Muscle of leg (tissue), 11 donors: Measurements from ENCODE around the gene IL1B. TPM values are rescaled to one million over a fixed set of nuclear protein-coding genes. Genes with fewer than 3 reads are reported as not detected.
A peak's percentile ranks its signal among the peaks of the same experiment; 100 is the strongest.
"Not testable (repeated sequence)": the region's sequence is repeated elsewhere in the genome, so short reads cannot be mapped to it uniquely, and the experiment has no call there.

ENCODE experiments used
- DNase-seq: peaks from one replicate; pipeline ENCODE4 v3.0.0; 2013
- H3K27ac ChIP-seq: one replicate; pipeline ENCODE4 v1.5.1; 2013; ENCODE audit warnings: mild to moderate bottlenecking, low read length, control low read depth
- H3K27me3 ChIP-seq: one replicate; pipeline ENCODE4 v1.6.1; 2013; ENCODE audit warnings: low read length; ENCODE audit not compliant: control insufficient read depth, insufficient read depth
- H3K36me3 ChIP-seq: one replicate; pipeline ENCODE4 v1.6.1; 2013; ENCODE audit warnings: low read length; ENCODE audit not compliant: control insufficient read depth, insufficient read depth
- H3K4me1 ChIP-seq: one replicate; pipeline ENCODE4 v1.6.1; 2013; ENCODE audit warnings: low read length; ENCODE audit not compliant: control insufficient read depth, insufficient read depth
- H3K4me3 ChIP-seq: one replicate; pipeline ENCODE4 v1.5.1; 2013; ENCODE audit warnings: low read length, control low read depth
- H3K9me3 ChIP-seq: replicated peaks from 2 replicates; pipeline ENCODE4 v1.6.1; 2013; ENCODE audit warnings: low read depth, low read length; ENCODE audit not compliant: control insufficient read depth
- WGBS: methylation state at CpG from one replicate; pipeline ENCODE4 v1.1.5; 2013; ENCODE audit warnings: missing lambda C conversion rate; ENCODE audit not compliant: insufficient coverage; 5-methylcytosine and 5-hydroxymethylcytosine counted together
- polyA plus RNA-seq, 8 donors: library from polyadenylated mRNA; unstranded; fragments of 120-200 nt; gene quantifications; one replicate each; pipeline versions ENCODE4 v1.2.1 to v1.2.3, GENCODE V29; 2013; ENCODE audit warnings: inconsistent platforms in 1 of 8, low replicate concordance in 1 of 8; ENCODE audit not compliant: insufficient read length in 8 of 8, insufficient read depth in 1 of 8
- total RNA-seq: library from RNA; stranded (reverse); fragments of 120-200 nt; gene quantifications from one replicate; pipeline ENCODE4 v1.2.4, GENCODE V29; 2013

Gene IL1B
- total and polyA plus RNA-seq, 9 donors: 0.18 to 6.1 (median 0.51) TPM; not detected in 1

DNA sequence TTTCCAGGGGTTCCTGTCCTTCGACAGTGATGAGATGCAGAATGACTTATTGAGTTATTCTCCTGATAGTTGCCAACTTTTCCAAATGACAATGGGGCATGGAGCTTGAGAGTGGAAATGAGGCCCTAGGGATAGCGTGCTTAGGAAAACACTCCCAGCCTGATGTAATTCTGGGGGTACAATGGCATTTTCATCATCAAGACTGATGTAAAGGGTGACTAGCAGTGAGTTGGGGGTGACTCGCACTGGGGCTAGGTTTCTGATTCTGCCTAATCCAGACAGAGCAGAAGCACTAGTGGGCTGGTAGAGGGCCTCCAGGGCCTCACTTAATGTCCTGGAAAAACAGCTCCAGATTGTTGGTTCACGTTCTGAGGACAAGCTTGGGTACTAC lies 40.4 kb upstream of the IL1B start:
- H3K36me3 ChIP-seq: no peaks in the 10 kb centered on the region
- H3K4me3 ChIP-seq: no peak overlapping the region
- no peak for DNase-seq
- WGBS: 82% methylated on average over 2 of the region's 4 CpGs
- no peaks in the 10 kb centered on the region for H3K9me3 ChIP-seq
- H3K27ac ChIP-seq: no peak overlapping the region
- no peaks in the 10 kb centered on the region for H3K27me3 ChIP-seq
- H3K4me1 ChIP-seq: no peaks in the 10 kb centered on the region

DNA sequence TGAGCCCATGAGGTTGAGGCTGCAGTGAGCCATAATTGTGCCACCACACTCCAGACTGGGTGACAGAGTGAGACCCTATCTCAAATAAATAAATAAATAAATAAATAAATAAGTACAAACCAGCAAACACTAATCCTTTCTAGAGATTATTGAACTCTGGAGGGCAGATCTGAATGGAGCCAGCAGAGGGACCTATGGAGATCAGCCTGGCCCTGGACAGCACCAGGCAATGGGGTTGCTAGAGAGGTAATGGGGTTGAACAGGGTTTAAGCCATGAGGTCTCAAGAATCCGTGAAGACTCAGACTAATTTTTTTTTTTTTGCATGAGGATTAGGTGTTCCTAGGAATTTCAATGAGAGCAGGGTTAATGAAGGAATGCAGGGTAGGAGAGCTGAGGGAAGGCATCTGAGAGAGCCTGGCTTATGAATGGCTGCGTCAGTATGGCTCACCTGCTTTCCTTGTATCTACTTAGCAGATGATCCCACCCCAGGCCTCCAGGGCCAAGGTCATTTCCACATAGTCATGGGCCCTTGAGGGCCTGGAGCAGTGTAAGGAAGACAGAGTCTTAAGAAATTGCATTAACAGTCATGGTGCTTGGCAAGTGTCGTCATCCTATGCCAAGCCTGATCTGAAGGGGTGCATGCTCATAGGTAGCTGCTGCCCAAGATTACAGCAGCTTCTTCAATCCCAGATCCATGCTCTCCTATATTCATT lies 39.8 kb upstream of the IL1B start:
- WGBS: 67% methylated on average over 1 of the region's 3 CpGs
- no peak for DNase-seq
- no peaks in the 10 kb centered on the region for H3K27me3 ChIP-seq
- H3K36me3 ChIP-seq: no peaks in the 10 kb centered on the region
- no peak overlapping the region for H3K27ac ChIP-seq
- no peaks in the 10 kb centered on the region for H3K9me3 ChIP-seq
- no peak overlapping the region for H3K4me3 ChIP-seq
- H3K4me1 ChIP-seq: no peaks in the 10 kb centered on the region

DNA sequence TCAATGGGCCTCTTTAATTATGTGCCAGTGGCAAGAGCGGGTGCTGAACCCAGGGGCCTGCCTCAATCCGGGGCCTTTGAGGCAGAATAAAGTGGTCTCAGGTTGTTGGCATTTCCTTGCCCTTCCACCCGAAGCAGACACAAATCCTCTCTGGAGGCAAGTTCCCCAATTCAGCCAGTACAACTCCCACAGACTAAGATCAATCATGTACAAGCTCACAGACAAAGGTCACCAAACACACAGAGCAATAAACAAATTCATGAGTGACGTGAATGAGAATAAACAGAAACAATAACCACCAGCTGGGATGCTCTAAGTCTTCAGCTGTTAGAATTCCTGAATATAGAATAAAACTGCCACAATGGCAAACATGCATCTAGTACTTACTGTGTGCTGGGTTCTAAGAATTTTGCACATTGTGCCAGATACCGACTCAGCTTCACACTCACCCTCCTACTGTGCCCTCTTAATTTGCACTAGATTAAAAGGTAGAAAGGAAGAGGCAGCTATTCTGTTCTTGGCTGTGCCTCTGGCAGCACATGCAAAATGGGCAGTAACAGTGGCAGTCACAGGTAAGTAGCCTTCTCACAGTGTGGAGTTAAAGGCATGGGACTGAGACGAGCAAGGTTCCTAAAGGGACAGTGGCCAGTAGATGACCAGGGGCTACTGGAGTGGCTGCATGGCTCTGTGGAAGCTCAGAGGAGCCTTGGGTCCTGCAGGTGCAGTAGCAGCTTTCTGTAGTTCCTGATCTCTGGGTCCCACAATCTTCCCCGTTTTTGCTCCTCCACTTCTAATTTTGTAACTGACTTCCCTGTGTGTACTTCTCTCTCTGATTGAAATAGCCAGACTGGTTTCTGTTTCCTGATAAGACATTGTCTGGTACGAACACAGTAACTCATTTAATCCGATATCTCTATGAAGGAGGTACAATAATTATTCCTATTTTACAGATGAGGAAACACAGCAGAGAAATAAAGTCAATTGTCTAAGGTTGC lies 34.6 kb upstream of the IL1B start:
- WGBS: 35% methylated on average over 4 of the region's 9 CpGs
- no peaks in the 10 kb centered on the region for H3K9me3 ChIP-seq
- H3K36me3 ChIP-seq: no peaks in the 10 kb centered on the region
- peaks cover 2% of the 10 kb centered on the region for H3K4me1 ChIP-seq
- no peaks in the 10 kb centered on the region for H3K27me3 ChIP-seq
- no peak overlapping the region for H3K27ac ChIP-seq
- no peak for DNase-seq
- no peak overlapping the region for H3K4me3 ChIP-seq

DNA sequence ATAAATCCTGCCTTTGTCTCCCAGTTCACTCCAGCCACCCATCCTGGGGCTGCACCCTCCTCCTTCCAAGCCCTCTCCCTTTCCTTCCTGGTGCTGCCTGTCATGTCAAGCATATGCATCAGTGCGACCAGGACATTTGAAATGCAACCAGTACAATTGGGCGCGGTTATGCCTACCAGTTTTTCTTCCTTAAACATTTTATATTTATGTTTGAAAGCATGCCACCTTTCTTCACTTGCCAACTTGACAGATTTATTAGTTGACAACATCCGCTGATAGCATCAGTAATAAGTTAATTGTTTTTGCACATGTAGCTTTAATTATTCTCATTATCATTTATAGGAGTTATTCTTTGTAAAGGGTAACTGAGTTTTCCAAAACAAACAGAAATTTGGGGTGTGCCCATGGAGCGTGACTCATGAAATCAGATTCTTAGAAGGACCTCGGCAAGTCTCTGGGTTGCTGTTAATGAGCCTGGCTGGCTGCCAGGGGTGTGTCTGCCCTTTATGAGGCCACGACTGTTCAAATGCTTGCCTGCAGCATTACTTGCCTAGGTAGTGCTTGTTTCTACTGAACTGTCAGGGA lies 32.8 kb upstream of the IL1B start:
- no peaks in the 10 kb centered on the region for H3K36me3 ChIP-seq
- H3K27ac ChIP-seq: no peak overlapping the region
- peaks cover 2% of the 10 kb centered on the region for H3K4me1 ChIP-seq
- WGBS: 80% methylated on average over 1 of the region's 7 CpGs
- DNase-seq: peak; percentile 50
- no peak overlapping the region for H3K4me3 ChIP-seq
- no peaks in the 10 kb centered on the region for H3K27me3 ChIP-seq
- H3K9me3 ChIP-seq: peaks cover 3% of the 10 kb centered on the region

DNA sequence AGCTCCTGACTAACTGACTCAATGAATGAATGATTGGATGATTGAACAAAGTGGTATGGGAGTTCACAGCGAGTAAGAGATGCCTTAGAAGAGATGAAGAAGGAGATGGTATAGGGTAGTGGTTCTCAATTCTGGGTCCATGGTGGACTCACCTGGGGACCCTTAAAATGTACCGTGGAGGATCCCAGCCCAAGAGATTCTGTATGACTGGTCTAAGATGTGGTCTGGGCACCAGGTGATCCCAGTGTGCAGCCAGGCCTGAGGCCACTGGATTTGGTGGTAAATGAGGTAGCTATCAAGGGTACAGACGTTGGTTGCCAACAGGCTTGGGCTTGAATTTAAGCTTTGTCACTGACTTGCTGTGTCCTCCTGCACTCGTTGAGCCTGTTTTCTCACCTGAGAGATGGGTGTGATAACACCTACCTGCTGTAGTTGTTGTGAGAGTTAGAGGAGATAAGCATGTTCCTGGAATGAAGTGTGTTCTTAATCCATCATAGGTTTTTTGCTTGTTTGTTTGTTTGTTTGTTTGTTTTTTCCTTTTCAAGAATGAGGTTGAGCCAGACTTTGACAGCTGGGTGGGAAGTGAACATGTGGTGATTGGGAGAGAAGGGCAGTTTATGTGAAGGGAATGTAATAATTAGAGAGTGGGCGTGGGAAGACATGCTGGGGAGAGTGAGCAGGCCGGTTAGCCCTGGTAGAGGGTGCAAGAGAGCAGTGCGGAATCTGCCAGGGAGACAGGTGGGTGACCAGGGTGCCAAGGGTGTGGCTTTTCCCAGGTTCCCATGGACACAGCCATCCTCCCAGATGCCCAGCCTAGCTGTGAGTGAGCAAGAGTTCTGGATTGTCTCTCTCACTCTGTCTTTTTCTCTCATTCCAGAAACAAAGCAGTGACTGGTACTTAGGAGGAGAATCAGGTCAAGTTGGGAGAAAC lies 31.4 kb upstream of the IL1B start:
- Histone ChIP-seq H3K9me3 (peaks cover 10% of the 10 kb centered on the region), H3K27me3 (no peaks in the 10 kb centered on the region), H3K27ac (no peak overlapping the region), H3K4me1 (peaks cover 2% of the 10 kb centered on the region), H3K36me3 (no peaks in the 10 kb centered on the region), H3K4me3 (no peak overlapping the region)
- DNase-seq: no peak
- WGBS: 64% methylated on average over 6 of the region's 7 CpGs

DNA sequence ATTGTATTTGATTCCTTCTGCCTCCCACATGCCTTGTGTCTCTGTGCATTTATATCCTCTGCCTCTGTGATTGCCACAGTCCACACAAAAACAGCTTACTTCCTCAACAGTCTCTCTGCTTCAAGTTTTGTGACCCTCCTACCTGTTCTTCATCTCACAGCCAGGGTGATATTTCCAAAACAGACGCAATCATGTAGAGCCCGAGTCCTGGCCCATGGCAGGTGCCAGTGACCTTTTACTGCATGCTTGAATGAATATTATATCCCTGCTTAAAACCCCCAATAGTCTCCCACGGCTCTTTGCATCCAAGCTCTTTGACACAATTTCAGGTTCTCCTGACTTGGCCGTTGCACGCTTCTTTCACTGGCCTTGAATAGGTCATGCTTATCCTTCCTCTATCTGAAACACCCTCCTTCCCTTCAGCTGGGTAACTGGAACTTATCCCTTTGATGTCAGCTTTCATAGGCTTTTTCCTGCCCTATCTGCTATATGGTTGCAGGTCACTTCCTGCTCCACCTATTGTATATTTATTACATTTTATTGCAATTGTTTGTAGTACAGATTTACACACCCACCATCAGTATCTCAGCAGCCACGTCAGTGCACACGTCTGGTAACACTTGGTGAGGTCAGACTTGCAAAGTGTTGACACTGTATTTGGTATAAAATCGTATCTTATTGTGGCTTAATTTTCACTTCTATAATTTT lies 29.7 kb upstream of the IL1B start:
- DNase-seq: no peak
- Histone ChIP-seq H3K9me3 (peaks cover 16% of the 10 kb centered on the region), H3K27ac (no peak overlapping the region), H3K27me3 (no peaks in the 10 kb centered on the region), H3K36me3 (no peaks in the 10 kb centered on the region), H3K4me3 (no peak overlapping the region), H3K4me1 (peaks cover 2% of the 10 kb centered on the region)
- 91% methylated on average over 5 of the region's 8 CpGs for WGBS

DNA sequence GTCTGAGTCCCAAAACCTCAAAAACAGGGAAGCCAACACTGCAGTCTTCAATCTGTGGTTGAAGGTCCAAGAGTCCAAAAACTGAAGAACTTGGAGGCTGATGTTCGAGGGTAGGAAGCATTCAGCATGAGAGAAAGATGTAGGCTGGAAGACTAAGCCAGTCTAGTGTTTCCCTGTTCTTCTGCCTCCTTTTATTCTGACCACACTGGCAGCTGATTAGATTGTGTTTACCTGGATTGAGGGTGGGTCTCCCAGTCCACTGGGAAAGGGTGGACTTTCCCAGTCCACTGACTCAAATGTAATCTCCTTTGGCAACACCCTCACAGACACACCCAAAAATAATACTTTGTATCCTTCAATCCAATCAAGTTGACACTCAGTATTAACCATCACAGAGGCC lies 27.5 kb upstream of the IL1B start:
- no peaks in the 10 kb centered on the region for H3K36me3 ChIP-seq
- no peaks in the 10 kb centered on the region for H3K4me1 ChIP-seq
- DNase-seq: no peak
- no CpG with 5 or more reads among the region's 1 CpG for WGBS
- H3K4me3 ChIP-seq: no peak overlapping the region
- peaks cover 22% of the 10 kb centered on the region for H3K9me3 ChIP-seq
- no peaks in the 10 kb centered on the region for H3K27me3 ChIP-seq
- H3K27ac ChIP-seq: no peak overlapping the region

DNA sequence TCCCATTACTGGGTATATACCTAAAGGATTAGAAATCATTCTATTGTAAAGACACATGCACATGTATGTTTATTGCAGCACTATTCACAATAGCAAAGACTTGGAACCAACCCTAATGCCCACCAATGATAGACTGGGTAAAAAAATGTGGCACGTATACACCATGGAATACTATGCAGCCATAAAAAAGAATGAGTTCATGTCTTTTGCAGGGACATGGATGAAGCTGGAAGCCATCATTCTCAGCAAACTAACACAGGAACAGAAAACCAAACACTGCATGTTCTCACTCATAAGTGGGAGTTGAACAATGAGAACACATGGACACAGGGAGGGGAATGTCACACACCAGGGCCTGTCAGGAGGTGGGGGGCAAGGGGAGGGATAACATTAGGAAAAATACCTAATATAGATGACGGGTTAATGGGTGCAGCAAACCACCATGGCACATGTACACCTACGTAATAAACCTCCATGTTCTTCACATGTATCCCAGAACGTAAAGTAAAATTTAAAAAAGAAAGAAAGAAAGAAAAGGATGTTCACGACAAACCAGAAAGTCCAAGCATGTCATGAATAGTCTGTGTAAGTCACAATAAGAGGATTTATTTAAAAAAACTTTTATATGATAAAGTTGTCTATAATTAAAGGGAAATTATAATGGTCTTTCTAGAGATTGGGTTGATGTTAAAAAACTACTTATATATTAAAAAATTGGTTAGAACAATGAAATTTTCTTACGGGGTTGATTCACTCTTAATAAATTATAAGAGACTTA lies 23.0 kb upstream of the IL1B start:
- H3K27me3 ChIP-seq, H3K4me1 ChIP-seq, H3K4me3 ChIP-seq, H3K27ac ChIP-seq, DNase-seq, H3K36me3 ChIP-seq: not testable (repeated sequence)
- WGBS: no CpG with 5 or more reads among the region's 6 CpGs
- peaks cover 19% of the 10 kb centered on the region for H3K9me3 ChIP-seq

DNA sequence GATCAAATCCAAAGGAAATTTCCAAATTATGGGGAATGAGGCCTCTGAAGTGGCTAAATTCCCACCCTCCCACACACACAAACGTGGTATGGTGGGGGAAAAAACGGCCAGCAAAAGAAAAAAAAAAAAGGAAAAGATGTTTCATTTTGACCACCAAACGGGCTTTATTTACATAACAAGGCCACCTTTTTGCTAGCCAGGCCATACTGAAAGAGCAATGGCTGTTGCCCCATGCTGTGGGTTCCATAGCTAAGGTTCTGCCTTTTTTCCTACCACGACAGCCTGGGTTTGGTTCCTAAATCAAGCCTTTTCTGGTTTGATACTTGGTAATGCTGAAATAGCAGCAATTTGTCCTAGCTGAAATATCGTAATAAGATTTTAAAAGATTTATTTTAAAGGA lies 14.0 kb upstream of the IL1B start:
- Histone ChIP-seq H3K27ac (no peak overlapping the region), H3K9me3 (peaks cover 5% of the 10 kb centered on the region), H3K4me1 (no peaks in the 10 kb centered on the region), H3K27me3 (no peaks in the 10 kb centered on the region), H3K4me3 (no peak overlapping the region), H3K36me3 (no peaks in the 10 kb centered on the region)
- DNase-seq: no peak
- WGBS: 65% methylated on average over 2 of the region's 5 CpGs
